ENCODE measurements around the gene NCAN. TPM values are rescaled to one million over a fixed set of nuclear protein-coding genes. Genes with fewer than 3 reads are reported as not detected.

Gene NCAN
- total RNA-seq, 1 donor from 2014 or later = 0.14 TPM

GRCh38 chr19:19274716-19275565, 63.2 kb downstream of the NCAN start:
- FAIRE-seq = no peak
- peak overlapping the region; percentile 58 for H3K27ac Mint-ChIP-seq (ENCODE audit: unreplicated experiment)

DNA sequence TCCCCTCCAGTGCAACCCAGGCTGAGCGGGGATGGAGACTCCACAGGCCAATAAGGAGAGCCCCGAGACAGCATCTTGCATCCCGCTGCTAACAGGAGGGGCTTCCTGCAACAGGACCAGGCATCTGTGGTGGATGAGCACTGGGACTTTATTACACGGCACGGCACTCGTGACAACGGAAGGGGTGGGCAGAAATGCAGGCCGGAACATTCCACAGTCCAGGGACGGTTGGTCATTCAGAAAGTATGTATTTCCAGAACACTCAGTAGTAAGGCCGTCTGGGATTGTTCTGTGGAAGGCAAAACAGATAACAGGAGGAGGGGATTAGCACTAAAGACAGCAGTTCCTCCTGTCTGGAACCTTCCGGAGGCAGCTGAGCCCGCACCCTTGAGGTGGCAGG, 64.6 kb downstream of the NCAN start:
- H3K4me2 ChIP-seq (ENCODE audit: low read length) = peak overlapping the region; percentile 57

More at GRCh38 chr19:19274716-19275565, 63.2 kb downstream of the NCAN start:
- Histone ChIP-seq H2AFZ (ENCODE audit: low read depth, low read length) (no peak overlapping the region), H3K79me2 (ENCODE audit: insufficient read depth, low read length) (no peaks in the 10 kb centered on the region), H3K4me3 (ENCODE audit: insufficient read depth, low read depth, low read length) (no peak overlapping the region), H3K27ac (ENCODE audit: low read depth, low read length) (no peak overlapping the region), H3K9me3 (ENCODE audit: insufficient read depth, low read depth, low read length) (no peaks in the 10 kb centered on the region), H3K4me2 (ENCODE audit: low read length) (no peak overlapping the region), H3K4me1 (ENCODE audit: insufficient read depth, low read length) (peaks cover 3% of the 10 kb centered on the region), H3K9ac (ENCODE audit: low read length) (no peak overlapping the region), H3K36me3 (ENCODE audit: insufficient read depth, low read length) (peaks cover 8% of the 10 kb centered on the region), H4K20me1 (ENCODE audit: insufficient read depth, low read length) (no peaks in the 10 kb centered on the region), H3K27me3 (ENCODE audit: insufficient read depth, low read length) (no peaks in the 10 kb centered on the region)
- Mint-ChIP-seq H3K4me3 (ENCODE audit: unreplicated experiment) (no peak overlapping the region), H3K36me3 (ENCODE audit: low read depth, unreplicated experiment) (peaks cover 16% of the 10 kb centered on the region), H3K9me3 (ENCODE audit: unreplicated experiment) (peaks cover 2% of the 10 kb centered on the region), H3K27me3 (ENCODE audit: low read depth, unreplicated experiment) (peaks cover 5% of the 10 kb centered on the region), H3K4me1 (ENCODE audit: low read depth, unreplicated experiment) (peaks cover 8% of the 10 kb centered on the region)
- DNase-seq (ENCODE audit: low read depth) = no peak
- TF ChIP-seq CTCF (IDR thresholded peaks at IDR 0.05; ENCODE audit: insufficient read depth, low read depth, low read length) = no peak
- no peak for TF ChIP-seq EZH2 (IDR thresholded peaks at IDR 0.05; ENCODE audit: insufficient read depth, low read length)

More for the DNA sequence above, 64.6 kb downstream of the NCAN start:
- Histone ChIP-seq H3K9me3 (ENCODE audit: insufficient read depth, low read depth, low read length) (no peaks in the 10 kb centered on the region), H3K27ac (ENCODE audit: low read depth, low read length) (peak overlapping the region; percentile 66), H2AFZ (ENCODE audit: low read depth, low read length) (no peak overlapping the region), H3K4me1 (ENCODE audit: insufficient read depth, low read length) (peaks cover 3% of the 10 kb centered on the region), H4K20me1 (ENCODE audit: insufficient read depth, low read length) (peaks cover 4% of the 10 kb centered on the region), H3K79me2 (ENCODE audit: insufficient read depth, low read length) (no peaks in the 10 kb centered on the region), H3K4me3 (ENCODE audit: insufficient read depth, low read depth, low read length) (no peak overlapping the region), H3K36me3 (ENCODE audit: insufficient read depth, low read length) (peaks cover 8% of the 10 kb centered on the region), H3K9ac (ENCODE audit: low read length) (peak overlapping the region; percentile 59), H3K27me3 (ENCODE audit: insufficient read depth, low read length) (no peaks in the 10 kb centered on the region)
- peaks cover 3% of the 10 kb centered on the region for H3K27me3 Mint-ChIP-seq (ENCODE audit: low read depth, unreplicated experiment)
- peaks cover 8% of the 10 kb centered on the region for H3K4me1 Mint-ChIP-seq (ENCODE audit: low read depth, unreplicated experiment)
- peaks cover 2% of the 10 kb centered on the region for H3K9me3 Mint-ChIP-seq (ENCODE audit: unreplicated experiment)
- H3K27ac Mint-ChIP-seq (ENCODE audit: unreplicated experiment) = peak overlapping the region; percentile 88
- peaks cover 18% of the 10 kb centered on the region for H3K36me3 Mint-ChIP-seq (ENCODE audit: low read depth, unreplicated experiment)
- peak overlapping the region; percentile 35 for H3K4me3 Mint-ChIP-seq (ENCODE audit: unreplicated experiment)
- TF ChIP-seq CTCF (IDR thresholded peaks at IDR 0.05; ENCODE audit: insufficient read depth, low read depth, low read length) (no peak), EZH2 (IDR thresholded peaks at IDR 0.05; ENCODE audit: insufficient read depth, low read length) (no peak)
- DNase-seq (ENCODE audit: low read depth) (peak; percentile 79), FAIRE-seq (no peak)

All from astrocyte (in vitro differentiated cells and primary cell).